Keratinocyte (primary cell): ENCODE results near the gene ARHGAP10. TPM values are rescaled to one million over a fixed set of nuclear protein-coding genes. Genes with fewer than 3 reads are reported as not detected.

Experiments
- DNase-seq: peaks from one replicate; pipeline ENCODE4 v3.0.0-alpha.2; 2011; ENCODE audit warnings: low read depth, missing footprints, low spot score
- FAIRE-seq: peaks from 2 replicates; lab custom pipeline; 2011; peaks lifted over from hg19 to GRCh38; lab: Jason Lieb, UNC
- H2AFZ ChIP-seq: 2 replicates; pipeline ENCODE4 v1.6.0; 2012; ENCODE audit warnings: low read length, control low read depth, inconsistent platforms; ENCODE audit not compliant: control insufficient read depth
- H3K27ac ChIP-seq: 2 replicates; pipeline ENCODE4 v1.5.1; 2011; ENCODE audit warnings: low read length; ENCODE audit not compliant: control insufficient read depth, insufficient read depth
- H3K27me3 ChIP-seq: 3 replicates; pipeline ENCODE4 v1.6.0; 2011; ENCODE audit warnings: low read length; ENCODE audit not compliant: control insufficient read depth, insufficient read depth; ENCODE audit errors: extremely low read depth
- H3K36me3 ChIP-seq, 2 experiments: 2 replicates in 1 of 2; 3 replicates in 1 of 2; pipeline ENCODE4 v1.5.1; 2011; ENCODE audit warnings: low read length in 2 of 2, mild to moderate bottlenecking in 1 of 2; ENCODE audit not compliant: control insufficient read depth in 2 of 2, insufficient read depth in 2 of 2; ENCODE audit errors: extremely low read depth in 1 of 2
- H3K4me1 ChIP-seq: 3 replicates; pipeline ENCODE4 v1.5.1; 2011; ENCODE audit warnings: low read length; ENCODE audit not compliant: control insufficient read depth, insufficient read depth; ENCODE audit errors: extremely low read depth
- H3K4me2 ChIP-seq: 3 replicates; pipeline ENCODE4 v1.6.0; 2011; ENCODE audit warnings: low read depth, low read length; ENCODE audit not compliant: control insufficient read depth, insufficient read depth; ENCODE audit errors: extremely low read depth
- H3K4me3 ChIP-seq, 3 experiments: fragments of 200-600 bp in 1 of 3; sonication (generic) in 1 of 3; 2 replicates in 2 of 3; 3 replicates in 1 of 3; pipeline ENCODE4 v1.5.1; 2011 to 2016; ENCODE audit warnings: low read length in 3 of 3, mild to moderate bottlenecking in 3 of 3, control low read depth in 2 of 3, inconsistent platforms in 1 of 3, low read depth in 1 of 3, mixed read lengths in 1 of 3, mixed run types in 1 of 3, moderate library complexity in 1 of 3; ENCODE audit not compliant: control insufficient read depth in 2 of 3, insufficient read depth in 2 of 3; ENCODE audit errors: extremely low read depth in 1 of 3
- H3K79me2 ChIP-seq: 2 replicates; pipeline ENCODE4 v1.6.0; 2012; ENCODE audit warnings: low read length; ENCODE audit not compliant: control insufficient read depth, insufficient read depth
- H3K9ac ChIP-seq: 3 replicates; pipeline ENCODE4 v1.6.0; 2011; ENCODE audit warnings: low read length; ENCODE audit not compliant: control insufficient read depth, insufficient read depth; ENCODE audit errors: extremely low read depth
- H3K9me1 ChIP-seq: 3 replicates; pipeline ENCODE4 v1.6.0; 2011; ENCODE audit warnings: low read length; ENCODE audit not compliant: control insufficient read depth, insufficient read depth; ENCODE audit errors: extremely low read depth
- H3K9me3 ChIP-seq: 2 replicates; pipeline ENCODE4 v1.5.1; 2012; ENCODE audit warnings: low read depth, low read length; ENCODE audit not compliant: control insufficient read depth
- H4K20me1 ChIP-seq: 3 replicates; pipeline ENCODE4 v1.6.0; 2011; ENCODE audit warnings: low read length; ENCODE audit not compliant: control insufficient read depth, insufficient read depth; ENCODE audit errors: extremely low read depth
- EZH2 ChIP-seq: IDR thresholded peaks from one replicate; pipeline ENCODE4 v1.6.1; 2012; ENCODE audit warnings: inconsistent platforms, mild to moderate bottlenecking, low read length, moderate library complexity
- dilution Hi-C: fragments of 300-500 bp; cut with MboI; formaldehyde crosslinking; loops from one replicate; pipeline ENCODE4 v1.7.0; 2020; ENCODE audit warnings: low sequenced_read_pairs; ENCODE audit not compliant: extremely low pct_ligation_motif_present
- polyA plus RNA-seq, 5 experiments: library from polyadenylated mRNA; depleted of rRNA in 3 of 5; stranded (reverse) in 3 of 5; stranded (forward) in 1 of 5; unstranded in 1 of 5; fragments of >200 nt; gene quantifications; 1 replicate in 1 of 5; 2 replicates in 3 of 5; 3 replicates in 1 of 5; pipeline versions ENCODE4 v1.2.1 to v1.2.3, GENCODE V29; 2011 to 2012; ENCODE audit warnings: missing spikeins in 2 of 5, low read depth in 1 of 5, low replicate concordance in 1 of 5
- TF ChIP-seq, protein P1 (sequence below), 3 experiments: IDR thresholded peaks in 1 of 3; conservative IDR thresholded peaks in 1 of 3; optimal IDR thresholded peaks in 1 of 3; 2 replicates in 2 of 3; 3 replicates in 1 of 3; pipeline versions ENCODE3 to v1.5.1; 2011; ENCODE audit warnings: low read length in 3 of 3, mild to moderate bottlenecking in 3 of 3, moderate library complexity in 2 of 3, control low read depth in 1 of 3, inconsistent platforms in 1 of 3; ENCODE audit not compliant: insufficient read depth in 2 of 3; ENCODE audit errors: extremely low read depth in 1 of 3

ARHGAP10 gene
- polyA plus RNA-seq, 1 donor (not counting 4 experiments of a cell fraction or from before 2014, with no cell fraction given) = 18.7 TPM

DNA sequence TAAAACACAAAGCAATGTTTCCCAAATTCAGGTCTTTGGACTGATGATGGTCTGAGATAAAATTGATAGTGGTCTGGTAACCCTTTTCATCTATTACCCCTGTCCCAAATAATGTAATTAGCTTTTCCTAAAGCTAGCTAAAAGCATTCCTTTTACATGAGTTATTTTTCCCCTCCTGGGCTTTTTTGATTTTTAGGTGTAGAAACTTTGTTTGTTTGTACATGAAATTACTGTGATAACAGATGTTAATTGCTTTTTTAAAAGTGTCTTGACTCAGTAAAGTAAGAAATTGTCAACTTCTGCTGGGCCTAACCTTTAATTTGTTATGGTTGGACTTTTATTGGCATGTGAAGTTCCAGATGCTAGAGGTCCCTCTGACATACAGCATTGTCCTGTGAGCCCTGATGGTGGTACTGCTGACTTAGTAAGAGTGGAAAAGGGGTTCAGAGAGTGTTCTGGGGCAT, 145.5 kb downstream of the ARHGAP10 start:
- no peaks in the 10 kb centered on the region for H4K20me1 ChIP-seq
- peaks cover 8% of the 10 kb centered on the region for H3K4me1 ChIP-seq
- H3K9ac ChIP-seq = no peak overlapping the region
- no peak overlapping the region for H3K4me3 ChIP-seq
- no peak overlapping the region for H2AFZ ChIP-seq
- FAIRE-seq (no peak), DNase-seq (no peak)
- H3K36me3 ChIP-seq = peaks cover 6% of the 10 kb centered on the region in 2 experiments
- no peaks in the 10 kb centered on the region for H3K79me2 ChIP-seq
- H3K9me1 ChIP-seq = no peaks in the 10 kb centered on the region
- no peaks in the 10 kb centered on the region for H3K27me3 ChIP-seq
- H3K9me3 ChIP-seq = no peaks in the 10 kb centered on the region
- no peak for TF ChIP-seq EZH2
- TF ChIP-seq, protein P1, sequence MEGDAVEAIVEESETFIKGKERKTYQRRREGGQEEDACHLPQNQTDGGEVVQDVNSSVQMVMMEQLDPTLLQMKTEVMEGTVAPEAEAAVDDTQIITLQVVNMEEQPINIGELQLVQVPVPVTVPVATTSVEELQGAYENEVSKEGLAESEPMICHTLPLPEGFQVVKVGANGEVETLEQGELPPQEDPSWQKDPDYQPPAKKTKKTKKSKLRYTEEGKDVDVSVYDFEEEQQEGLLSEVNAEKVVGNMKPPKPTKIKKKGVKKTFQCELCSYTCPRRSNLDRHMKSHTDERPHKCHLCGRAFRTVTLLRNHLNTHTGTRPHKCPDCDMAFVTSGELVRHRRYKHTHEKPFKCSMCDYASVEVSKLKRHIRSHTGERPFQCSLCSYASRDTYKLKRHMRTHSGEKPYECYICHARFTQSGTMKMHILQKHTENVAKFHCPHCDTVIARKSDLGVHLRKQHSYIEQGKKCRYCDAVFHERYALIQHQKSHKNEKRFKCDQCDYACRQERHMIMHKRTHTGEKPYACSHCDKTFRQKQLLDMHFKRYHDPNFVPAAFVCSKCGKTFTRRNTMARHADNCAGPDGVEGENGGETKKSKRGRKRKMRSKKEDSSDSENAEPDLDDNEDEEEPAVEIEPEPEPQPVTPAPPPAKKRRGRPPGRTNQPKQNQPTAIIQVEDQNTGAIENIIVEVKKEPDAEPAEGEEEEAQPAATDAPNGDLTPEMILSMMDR (optimal IDR thresholded peaks at IDR 0.05 in 1 of 3, IDR thresholded peaks at IDR 0.05 in 1 of 3, conservative IDR thresholded peaks at IDR 0.05 in 1 of 3; ENCODE audit: extremely low read depth in 1 of 3, insufficient read depth in 2 of 3, low read length in 3 of 3) = no peak
- H3K4me2 ChIP-seq = no peak overlapping the region
- no peak overlapping the region for H3K27ac ChIP-seq
- dilution Hi-C loops = no loop called here

DNA sequence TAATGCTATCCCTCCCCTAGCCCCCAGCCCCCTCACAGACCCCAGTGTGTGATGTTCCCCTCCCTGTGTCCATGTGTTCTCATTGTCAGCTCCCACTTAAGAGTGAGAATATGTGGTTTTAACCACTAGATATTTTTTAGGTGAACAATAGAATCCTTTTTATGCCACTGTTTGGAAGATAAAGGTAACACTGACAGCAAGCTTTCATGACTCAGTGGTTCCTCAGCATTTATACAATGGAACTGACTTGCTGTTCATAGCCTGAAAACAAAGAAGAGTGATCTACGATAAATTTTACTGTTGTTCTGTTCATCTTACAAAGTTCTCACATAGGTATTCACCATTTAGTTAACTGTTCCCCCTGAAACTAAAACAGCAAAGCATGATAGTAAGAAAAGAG, 147.8 kb downstream of the ARHGAP10 start:
- Histone ChIP-seq H2AFZ (no peak overlapping the region), H3K9me1 (no peaks in the 10 kb centered on the region), H3K79me2 (no peaks in the 10 kb centered on the region), H3K36me3 (peaks cover 4 to 6% of the 10 kb centered on the region in 2 experiments), H3K4me2 (peak overlapping the region; percentile 33), H3K27me3 (no peaks in the 10 kb centered on the region), H3K9me3 (no peaks in the 10 kb centered on the region), H4K20me1 (no peaks in the 10 kb centered on the region), H3K4me1 (peaks cover 8% of the 10 kb centered on the region), H3K9ac (no peak overlapping the region), H3K4me3 (no peak overlapping the region), H3K27ac (peak overlapping the region; percentile 32)
- dilution Hi-C loops = no loop called here
- no peak for TF ChIP-seq EZH2
- TF ChIP-seq, protein P1 (optimal IDR thresholded peaks at IDR 0.05 in 1 of 3, IDR thresholded peaks at IDR 0.05 in 1 of 3, conservative IDR thresholded peaks at IDR 0.05 in 1 of 3; ENCODE audit: extremely low read depth in 1 of 3, insufficient read depth in 2 of 3, low read length in 3 of 3) = no peak
- FAIRE-seq (peak; percentile 69), DNase-seq (peak; percentile 19)
